GM19324 (cell line): ENCODE results near the gene ZDHHC6.
"Not testable (repeated sequence)": the region's sequence is repeated elsewhere in the genome, so short reads cannot be mapped to it uniquely, and the experiment has no call there.

Source experiments
- ATAC-seq: cut with Tn5 transposase; IDR thresholded peaks from one replicate; pipeline ENCODE4 v1.9.1; 2021; ENCODE audit warnings: mild to moderate bottlenecking, moderate library complexity; ENCODE audit not compliant: unreplicated experiment, low FRiP score

The ZDHHC6 gene, protein sequence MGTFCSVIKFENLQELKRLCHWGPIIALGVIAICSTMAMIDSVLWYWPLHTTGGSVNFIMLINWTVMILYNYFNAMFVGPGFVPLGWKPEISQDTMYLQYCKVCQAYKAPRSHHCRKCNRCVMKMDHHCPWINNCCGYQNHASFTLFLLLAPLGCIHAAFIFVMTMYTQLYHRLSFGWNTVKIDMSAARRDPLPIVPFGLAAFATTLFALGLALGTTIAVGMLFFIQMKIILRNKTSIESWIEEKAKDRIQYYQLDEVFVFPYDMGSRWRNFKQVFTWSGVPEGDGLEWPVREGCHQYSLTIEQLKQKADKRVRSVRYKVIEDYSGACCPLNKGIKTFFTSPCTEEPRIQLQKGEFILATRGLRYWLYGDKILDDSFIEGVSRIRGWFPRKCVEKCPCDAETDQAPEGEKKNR

DNA sequence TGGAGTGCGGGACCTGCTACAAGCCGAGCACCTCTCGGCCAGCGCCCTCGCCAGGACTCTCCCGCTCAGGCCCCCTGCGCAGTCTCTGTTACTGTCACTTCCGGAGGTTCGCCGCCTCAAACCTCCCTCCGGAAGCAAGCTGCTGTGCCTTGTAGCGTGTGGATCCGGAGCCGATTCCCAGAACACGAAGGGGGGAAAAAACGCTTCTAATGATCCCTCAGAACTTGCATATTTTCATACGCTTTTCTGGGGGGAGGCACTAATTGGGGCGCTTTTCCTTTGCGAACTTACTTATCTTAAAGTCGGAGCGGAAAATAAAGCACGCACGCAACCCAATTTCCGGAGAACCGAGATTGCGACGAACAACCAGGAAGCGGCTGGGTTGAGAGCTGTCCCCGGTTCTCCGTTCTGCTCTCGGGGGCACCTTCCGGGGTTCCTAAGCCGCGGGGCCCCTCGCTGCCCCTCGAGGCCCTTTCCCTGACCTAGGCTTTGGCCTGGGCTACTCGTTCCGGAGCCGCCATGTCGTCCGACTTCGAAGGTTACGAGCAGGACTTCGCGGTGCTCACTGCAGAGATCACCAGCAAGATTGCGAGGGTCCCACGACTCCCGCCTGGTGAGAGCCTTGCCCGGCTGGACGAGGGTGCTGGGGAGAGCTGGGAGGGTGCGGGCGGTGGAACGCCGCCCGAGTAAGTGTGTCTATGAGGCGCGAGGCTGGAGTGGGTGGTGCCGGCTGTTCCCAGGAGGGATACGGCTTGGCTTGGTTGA, at the start of gene ZDHHC6, which contains the start of gene VTI1A:
Gene ZDHHC6 (minus strand): TSS at position 60 of the 765 bp plus-strand sequence. CDS start 1,478 bp downstream, outside the sequence.
Gene VTI1A (plus strand): TSS at position 361 of the 765 bp plus-strand sequence. CDS start 159 bp downstream, at position 520.
- peak; percentile 97 for ATAC-seq

DNA sequence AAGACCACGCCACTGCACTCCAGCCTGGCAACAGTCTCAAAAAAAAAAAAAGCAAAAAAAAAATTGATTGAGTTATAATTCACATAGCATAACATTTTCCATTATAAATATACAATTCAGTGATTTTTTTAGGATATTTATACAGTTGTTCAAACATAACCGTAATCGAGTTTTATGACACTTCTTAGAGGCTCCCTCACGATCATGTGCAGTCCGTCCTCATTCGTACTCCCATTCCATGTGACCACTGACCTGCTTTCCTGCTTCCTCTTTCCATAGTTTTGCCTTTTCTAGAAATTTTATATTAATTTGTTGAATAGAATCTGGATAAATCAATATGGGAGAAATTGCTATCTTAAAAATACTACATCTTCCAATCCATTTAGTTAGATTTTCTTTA, 46.0 kb upstream of the ZDHHC6 start:
- ATAC-seq, result no peak

DNA sequence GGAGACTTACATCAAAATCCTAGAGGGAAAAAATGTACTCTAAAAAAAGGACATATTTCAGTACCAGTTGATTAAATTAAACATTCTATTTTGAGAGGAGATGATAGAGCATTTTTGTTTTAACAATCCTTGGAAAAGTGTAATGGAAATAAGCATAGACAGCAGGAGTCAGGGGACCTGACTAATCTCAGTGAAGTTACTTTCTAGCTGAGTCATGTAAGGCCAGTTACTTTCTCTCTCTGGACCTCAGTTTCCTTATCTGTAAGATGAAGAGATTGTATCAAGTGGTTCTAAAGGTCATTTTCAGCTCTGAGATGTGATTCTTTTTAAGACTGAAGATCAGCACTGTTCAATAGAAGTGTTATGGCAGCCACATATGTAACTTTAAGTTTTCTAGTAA, 44.4 kb upstream of the ZDHHC6 start:
- ATAC-seq, result no peak

DNA sequence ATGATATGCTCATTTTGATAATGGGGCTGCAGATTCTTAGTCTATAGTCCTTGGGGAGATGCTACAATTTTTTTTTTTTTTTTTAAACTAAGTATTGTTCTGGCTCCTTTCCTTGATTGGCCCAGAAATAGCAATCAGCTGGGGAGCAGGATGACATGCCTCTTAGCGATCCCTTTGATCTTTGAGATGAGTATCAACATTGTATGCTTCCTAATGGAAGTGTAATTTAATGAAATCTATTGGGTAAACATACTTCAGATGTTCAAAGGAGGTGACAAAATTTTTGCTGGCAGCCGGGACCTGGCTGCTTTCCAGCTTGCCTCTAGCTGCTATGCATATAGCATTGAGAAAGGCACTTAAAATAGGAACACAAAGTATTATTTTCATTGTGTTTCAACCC, 43.8 kb upstream of the ZDHHC6 start:
- ATAC-seq, result no peak

DNA sequence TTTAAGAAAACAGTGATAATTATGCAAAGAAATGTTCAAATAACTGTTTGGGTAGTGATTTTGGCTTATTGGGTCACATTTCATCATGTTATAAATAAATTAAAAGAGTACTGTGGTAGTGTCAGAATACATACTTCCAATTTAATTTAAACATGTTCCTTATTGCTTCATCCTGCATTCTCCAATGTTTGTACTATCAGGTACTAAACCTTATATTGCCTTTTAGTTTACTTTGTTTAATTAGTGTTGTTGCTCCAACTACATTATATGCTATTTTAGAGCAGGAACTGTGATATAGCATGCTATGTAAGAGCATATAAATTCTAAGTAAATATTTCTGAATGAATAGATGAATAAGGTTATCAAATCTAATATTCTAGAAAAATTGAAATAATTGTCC, 41.2 kb upstream of the ZDHHC6 start:
- no peak for ATAC-seq

DNA sequence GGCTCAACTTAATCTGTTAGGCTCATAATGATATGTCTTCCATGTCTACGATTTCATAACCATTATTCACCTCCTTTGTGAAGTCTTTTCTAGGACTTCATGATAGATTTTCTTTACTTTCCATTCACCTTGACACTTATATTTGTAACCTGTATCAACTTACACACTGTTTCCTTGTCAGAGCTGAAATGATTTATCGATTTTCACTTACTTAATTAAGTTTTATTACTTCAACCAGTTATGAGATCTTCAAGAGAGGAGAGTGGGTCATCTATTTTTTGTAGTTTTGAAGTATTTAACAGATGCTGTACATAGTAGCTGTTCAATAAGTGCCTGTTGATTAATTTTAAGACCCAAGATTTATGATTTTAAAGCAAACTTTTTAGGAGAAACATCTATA, 37.7 kb upstream of the ZDHHC6 start:
- no peak for ATAC-seq

DNA sequence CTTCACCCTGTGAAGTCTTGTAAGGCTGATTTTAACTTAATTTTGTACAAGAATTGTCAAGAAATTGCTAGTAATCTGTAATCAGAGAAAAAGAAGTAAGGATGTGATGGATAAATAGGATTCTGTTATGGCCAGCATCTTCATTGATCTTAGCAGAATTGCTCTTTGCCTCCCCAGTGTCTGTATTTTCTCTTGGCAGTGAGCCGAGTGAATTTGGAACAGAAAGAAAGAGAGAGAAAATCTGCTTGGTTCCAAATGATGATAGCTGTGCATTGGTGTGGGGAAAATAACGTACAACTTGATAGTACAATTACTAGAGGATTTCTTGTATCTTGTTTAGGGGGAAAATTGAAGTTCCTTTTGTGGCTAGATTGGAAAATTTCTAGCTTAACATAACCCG, 34.9 kb upstream of the ZDHHC6 start:
- no peak for ATAC-seq

DNA sequence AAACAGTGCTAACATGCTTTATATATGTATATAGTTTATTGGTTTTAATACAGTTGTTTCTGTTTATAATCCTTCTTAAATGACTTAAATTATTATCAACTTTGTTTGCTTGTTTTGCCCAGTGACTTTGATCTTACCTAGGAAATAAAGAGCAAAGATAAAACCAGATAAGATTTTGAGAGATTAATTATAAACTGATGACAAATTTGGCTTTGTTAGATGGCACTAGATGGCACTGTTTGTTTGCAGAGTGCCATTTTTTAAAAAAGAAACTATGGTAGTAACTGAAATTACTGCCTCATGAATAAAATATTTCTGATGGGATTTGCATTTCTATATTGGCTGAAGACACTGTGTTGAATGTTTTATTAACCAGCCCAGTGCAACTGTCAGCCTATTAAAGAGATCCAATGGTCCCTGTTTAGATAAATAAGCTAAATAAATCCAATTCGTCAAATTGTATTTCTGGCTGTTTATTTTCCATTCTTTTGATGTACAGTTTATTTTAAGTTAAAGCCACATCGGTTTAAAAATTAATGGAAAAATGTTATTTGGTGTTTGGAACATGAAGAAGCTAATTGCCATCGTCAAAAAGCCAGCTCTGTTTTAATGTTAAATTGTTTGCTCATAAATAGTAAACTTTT, 29.0 kb upstream of the ZDHHC6 start:
- no peak for ATAC-seq

DNA sequence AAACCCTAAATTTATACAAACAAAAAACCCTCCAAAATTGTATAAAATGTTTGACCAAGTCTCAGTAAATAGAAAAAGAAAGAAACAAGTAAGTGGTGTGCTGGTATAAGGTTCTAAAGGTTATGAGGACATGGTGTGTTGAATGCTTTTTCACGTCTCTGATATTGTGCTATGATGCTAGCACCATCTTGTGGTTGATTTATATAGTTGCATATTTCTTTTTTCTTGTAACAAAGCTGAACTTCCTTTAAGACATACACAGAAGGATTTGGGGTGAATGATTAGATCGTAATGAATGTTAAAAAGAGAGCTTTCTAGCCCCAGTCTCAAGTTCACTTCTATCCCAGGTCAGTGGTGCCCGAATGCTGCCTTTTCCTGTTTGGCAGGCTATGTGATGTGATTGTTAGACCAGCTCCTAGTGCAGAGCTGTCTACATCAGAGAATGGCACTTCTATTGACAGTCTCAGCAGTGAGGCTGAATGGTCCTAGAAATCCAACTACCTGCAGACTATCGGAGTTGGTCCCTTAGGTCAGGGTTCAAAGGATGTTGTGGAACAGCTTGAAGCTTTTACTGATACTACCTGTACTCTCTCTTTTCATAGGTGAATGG, 25.3 kb upstream of the ZDHHC6 start:
- no peak for ATAC-seq

DNA sequence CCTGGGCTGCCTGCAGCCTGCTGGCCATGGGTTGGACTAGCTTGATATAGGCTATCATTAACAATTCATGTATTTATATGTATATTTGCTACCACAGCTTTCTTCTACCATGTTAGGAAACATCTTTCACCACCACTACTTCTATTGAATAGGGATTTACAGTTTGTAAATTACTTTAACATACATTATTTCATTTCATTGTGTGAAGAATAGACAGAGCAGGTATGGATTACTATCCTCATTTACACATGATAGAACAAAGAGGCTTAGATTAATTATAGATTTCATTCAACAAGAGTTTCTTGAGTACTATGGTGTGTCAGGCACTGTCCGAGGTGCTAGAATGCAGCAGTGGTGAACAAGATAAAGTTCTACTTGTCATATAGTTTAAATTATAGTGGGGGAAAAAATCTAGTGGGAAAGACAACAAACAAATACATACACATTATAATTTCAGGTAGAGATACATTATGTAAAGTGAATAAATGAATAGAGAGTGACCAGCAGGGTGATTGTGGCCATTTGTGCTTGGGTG, 20.9 kb upstream of the ZDHHC6 start:
- ATAC-seq, result no peak

DNA sequence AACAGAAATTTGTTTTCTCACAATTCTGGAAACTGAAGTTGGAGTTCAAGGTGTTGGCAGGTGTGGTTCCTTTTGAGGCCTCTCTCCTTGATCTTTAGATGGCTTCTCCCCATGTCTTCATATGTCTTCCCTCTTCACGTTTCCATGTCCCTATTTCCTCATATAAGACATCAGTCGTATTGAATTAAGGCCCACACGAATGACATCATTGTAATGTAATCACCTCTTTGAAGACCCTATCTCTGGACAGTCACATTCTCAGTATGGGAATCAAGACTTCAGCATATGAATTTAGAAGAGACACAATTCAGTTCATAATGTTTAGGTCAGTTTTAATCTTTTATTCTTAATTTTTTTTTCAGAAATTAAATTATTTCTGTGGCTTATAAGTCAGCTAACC, 20.1 kb upstream of the ZDHHC6 start:
- ATAC-seq, result no peak

DNA sequence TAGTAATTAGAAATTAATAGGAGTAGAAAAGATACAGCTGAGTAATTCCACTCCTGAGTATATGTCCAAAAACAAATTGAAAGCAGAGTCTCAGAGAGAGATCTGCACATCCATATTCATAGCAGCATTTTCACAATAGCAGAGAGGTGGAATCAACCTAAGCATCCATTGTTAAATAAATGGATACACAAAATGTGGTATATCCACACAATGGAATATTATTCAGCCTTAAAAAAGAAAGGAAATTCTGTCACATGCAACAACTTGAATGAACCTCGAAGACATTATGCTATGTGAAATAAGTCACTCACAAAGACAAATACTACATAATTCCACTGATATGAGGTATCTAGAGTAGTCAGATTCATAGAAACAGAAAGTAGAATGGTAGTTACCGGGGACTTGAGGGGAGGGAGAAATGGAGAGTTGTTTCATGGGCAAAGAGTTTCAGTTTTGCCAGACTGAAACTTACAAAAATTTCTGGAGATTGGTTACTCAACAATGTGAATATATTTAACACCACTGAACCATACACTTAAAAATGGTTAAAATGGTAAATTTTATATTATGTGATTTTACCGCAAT, 18.7 kb upstream of the ZDHHC6 start:
- no peak for ATAC-seq

DNA sequence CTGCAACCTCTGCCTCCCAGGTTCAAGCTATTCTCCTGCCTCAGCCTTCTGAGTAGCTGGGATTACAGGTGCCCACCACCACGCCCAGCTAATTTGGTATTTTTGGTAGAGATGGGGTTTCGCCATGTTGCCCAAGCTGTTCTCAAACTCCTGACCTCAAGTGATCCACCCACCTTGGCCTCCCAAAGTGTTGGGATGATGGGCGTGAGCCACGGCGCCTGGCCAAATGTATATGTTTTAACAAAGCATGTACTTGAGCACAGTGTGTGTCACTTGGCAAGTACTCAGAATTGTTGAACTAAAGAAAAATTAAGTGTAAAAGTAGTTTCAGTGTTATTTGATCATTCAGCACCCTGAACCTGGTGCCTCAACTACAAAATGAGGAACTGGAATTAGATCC, 17.4 kb upstream of the ZDHHC6 start:
- not testable (repeated sequence) for ATAC-seq

DNA sequence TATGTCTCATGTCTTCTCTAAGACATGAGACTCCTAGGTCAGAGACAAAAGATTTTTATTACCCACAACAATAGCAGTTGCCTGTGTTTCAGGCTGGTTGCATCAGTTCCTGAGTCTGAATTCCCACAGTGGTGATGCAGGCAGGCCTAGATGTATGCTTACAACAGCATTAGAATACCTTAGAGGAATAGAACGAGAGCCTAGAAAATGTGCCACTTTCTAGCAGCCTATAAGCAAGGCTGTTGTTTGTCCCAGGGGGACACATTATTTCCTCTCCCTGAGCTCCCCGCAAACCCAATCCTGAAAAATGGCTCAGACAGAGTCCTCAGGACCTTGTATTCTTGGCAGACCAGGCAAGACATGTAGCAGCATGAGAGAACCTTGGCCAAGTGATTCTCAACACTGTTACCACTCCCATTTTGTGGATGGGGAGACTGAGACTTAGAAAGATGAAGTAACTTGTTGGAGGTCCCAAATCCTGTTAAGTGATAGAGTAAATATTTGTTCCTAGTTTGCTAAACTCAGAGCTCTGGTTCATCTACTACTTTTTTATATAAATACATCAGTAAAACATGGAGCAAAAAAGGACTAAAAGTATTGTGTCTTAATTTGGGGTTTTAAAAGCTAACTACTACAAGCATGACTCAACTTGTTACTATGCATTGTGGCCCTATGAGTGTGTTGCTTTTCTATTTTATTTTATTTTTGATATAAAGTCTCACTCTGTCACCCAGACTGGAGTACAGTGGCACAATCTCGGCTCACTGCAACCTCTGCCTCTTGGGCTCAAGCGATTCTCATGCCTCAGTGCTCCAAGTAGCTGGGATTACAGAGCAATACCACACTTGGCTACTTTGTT, 14.5 kb upstream of the ZDHHC6 start:
- ATAC-seq, result no peak

DNA sequence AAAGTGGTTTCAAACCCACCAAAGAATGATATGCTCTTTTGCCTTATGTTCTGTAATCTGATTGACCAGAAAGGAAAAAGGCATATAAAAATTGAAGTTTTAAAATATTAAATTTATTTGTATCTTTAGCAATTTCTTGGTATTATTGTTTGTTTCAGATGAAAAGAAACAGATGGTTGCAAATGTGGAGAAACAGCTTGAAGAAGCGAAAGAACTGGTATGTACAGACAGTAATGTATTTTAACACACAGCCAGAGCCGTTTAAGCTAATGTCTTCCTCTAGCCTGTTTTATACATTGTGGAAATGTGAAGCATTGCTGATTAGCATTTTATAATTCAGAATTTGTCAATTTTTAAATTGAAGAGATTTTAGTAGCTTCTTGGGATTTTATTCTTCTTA, 13.7 kb upstream of the ZDHHC6 start:
- ATAC-seq, result no peak

DNA sequence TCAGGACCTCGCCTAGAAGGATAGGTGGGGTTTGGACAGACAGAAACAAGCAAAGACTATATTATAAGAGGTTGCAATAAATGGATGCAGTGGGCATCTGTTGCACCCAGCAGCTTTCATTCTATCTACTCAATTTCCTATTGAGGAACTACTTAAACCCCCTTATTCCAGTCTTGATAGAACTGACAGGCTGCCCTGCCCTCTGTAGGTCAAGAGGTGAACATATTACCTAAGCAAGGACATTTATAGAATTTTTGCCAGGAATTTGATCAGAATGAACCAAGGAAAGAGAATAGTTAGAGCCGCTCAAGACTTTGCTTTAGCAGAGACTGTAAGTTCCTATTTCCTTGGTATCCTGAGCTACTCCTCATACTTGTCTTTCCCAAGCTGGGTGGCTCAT, 9.8 kb upstream of the ZDHHC6 start:
- no peak for ATAC-seq

DNA sequence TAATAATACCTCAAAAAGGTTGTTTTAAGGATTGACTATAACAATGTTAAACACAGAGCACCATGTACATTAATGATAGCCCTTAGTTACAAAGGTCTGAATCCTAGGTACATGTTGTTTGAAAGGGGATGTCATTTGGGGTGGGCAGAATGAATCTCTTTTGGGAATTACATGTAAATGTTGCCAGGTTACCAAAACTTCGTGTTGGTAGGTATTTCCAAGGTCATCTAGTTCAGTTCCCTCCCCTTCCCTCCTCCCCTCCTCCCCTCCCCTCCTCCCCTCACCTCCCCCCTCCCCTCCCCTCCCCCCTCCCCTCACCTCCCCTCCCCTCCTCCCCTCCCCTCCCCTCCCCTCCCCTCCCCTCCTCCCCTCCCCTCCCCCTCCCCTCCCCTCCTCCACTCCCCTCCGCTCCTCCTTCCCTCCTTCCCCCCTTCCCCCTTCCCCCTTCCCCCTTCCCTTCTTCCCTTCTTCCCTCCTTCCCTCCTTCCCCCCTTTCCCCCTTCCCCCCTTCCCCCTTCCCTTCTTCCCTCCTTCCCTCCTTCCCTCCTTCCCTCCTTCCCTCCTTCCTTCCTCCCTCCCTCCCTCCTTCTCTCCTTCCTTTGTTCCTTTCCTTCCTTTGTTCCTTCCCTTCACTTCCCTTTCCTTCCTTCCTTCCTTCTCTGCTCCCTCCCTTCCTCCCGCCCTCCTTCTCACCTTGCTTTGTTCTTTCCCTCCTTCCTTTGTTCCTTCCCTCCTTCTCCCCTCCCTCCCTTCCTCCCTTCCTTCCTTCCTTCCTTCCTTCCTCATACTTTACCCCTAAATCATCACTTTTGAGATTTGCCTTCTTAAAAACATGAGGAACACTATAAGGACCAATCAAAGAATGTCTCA, 8.4 kb upstream of the ZDHHC6 start:
- ATAC-seq, result no peak

DNA sequence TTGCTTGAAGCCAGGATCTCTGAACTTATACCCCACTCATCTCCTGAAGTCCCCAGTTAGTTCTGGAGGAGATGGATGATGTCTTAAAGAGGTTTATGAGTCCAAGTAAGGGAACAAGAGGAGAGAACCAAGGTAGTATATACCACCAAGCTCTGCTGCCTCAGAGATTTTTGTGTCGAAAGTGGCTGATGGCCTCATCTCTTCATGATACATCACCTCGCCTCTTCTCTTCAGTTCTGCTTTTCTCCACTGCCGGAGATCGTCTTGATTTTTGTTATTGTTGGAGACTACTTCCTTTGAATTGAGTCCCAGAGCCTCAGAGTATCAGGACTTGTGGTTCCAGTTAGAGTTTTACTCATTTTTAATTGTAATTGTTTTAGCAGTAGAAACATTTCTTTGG, 2.2 kb upstream of the ZDHHC6 start:
- ATAC-seq, result no peak

DNA sequence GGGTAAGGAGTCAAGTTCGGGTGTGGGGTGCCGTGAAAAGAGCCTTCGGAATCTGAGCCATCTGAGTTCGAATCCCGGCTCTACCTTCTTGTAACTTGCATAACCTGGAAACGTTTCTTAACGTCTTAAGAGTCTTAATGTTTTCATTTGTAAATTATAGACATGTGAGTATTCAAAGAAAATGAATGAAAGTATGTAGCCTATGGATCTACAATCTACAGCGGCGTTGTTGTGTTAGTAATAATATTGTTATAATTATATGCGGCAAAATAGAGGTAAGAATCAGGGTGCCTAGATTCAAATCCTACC, 860 bp upstream of the ZDHHC6 start:
- no peak for ATAC-seq
